ENCODE data around the gene CNR1.

The CNR1 gene

DNA sequence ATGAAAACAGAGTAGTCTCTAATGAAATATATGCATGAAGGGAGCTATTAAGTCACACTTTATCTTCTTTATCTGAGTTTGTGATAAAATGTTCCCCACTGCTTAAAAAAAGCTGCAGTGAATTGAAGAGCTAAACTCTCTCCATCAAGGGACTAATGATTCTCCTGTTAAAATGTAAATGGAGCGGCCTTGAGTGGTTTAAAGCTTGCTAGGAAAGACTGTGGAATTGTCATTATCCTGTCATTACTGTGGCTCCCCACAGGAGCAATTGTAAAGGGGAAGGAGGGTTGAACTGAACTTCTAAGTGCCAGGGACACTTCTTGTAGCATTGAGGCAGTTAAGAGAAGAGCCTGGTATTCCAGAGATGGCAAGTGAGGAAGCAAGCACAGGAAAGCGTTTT is 17.3 kb upstream of the CNR1 start:
- H3K4me3 ChIP-seq (replicated peaks; ENCODE audit: low read depth, low read length), result no peak overlapping the region
- DNase-seq (ENCODE audit: extremely low read depth, insufficient read length), result no peak
- H3K27me3 ChIP-seq (replicated peaks; ENCODE audit: control insufficient read depth, insufficient read depth, low read length), result no peaks in the 10 kb centered on the region
- TF ChIP-seq, protein P1, sequence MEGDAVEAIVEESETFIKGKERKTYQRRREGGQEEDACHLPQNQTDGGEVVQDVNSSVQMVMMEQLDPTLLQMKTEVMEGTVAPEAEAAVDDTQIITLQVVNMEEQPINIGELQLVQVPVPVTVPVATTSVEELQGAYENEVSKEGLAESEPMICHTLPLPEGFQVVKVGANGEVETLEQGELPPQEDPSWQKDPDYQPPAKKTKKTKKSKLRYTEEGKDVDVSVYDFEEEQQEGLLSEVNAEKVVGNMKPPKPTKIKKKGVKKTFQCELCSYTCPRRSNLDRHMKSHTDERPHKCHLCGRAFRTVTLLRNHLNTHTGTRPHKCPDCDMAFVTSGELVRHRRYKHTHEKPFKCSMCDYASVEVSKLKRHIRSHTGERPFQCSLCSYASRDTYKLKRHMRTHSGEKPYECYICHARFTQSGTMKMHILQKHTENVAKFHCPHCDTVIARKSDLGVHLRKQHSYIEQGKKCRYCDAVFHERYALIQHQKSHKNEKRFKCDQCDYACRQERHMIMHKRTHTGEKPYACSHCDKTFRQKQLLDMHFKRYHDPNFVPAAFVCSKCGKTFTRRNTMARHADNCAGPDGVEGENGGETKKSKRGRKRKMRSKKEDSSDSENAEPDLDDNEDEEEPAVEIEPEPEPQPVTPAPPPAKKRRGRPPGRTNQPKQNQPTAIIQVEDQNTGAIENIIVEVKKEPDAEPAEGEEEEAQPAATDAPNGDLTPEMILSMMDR (IDR thresholded peaks at IDR 0.05; ENCODE audit: insufficient read depth, low read length, poor library complexity, severe bottlenecking), result no peak
- H3K36me3 ChIP-seq (ENCODE audit: control insufficient read depth, insufficient read depth, low read length), result no peaks in the 10 kb centered on the region

DNA sequence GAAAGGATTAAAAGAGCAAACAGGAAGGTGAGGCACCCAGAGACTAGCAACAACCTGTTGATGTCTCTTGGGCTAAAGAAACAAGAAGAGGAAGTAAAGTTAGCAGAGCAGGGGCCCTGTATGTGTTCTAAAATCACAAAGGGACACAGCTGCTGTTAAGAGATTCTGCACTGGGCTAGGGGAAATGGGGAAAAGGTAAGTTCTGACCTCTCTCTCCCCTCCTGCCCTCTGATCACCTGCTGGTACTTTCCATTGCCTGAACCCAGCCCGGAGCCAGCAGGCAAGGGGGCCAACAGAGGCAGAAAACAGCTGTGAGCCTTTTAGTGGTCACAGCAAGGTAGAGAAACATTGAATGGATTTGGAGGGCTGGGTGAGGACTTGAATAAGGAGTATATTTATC is 13.5 kb upstream of the CNR1 start:
- Histone ChIP-seq H3K36me3 (ENCODE audit: control insufficient read depth, insufficient read depth, low read length) (no peaks in the 10 kb centered on the region), H3K27me3 (replicated peaks; ENCODE audit: control insufficient read depth, insufficient read depth, low read length) (no peaks in the 10 kb centered on the region), H3K4me3 (replicated peaks; ENCODE audit: low read depth, low read length) (peak overlapping the region; percentile 60)
- TF ChIP-seq, protein P1 (IDR thresholded peaks at IDR 0.05; ENCODE audit: insufficient read depth, low read length, poor library complexity, severe bottlenecking), result no peak
- peak; percentile 65 for DNase-seq (ENCODE audit: extremely low read depth, insufficient read length)

DNA sequence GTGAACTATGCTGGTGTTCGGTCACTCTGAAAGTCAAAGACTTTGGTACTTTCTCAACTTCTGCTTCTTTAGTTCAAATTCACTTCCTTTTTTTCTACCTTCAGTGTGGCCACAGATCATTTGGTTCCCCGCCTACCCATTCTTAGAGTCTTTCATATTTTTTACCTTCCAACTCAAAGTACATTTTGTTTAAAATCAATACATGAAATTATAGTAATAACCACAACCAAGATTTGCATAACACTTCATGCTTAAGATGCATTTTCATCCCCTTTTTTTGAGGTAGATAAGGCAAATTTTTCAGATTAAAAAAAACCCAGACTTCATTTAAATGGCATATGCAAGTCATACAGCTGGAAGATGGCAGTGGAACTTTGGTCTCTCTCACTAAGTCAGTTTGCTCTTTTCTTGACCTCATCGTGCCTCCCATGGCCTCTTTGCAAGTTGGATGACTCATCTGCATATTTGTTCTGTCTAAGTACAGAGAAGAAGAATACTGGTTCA is 11.9 kb upstream of the CNR1 start:
- no peaks in the 10 kb centered on the region for H3K27me3 ChIP-seq (replicated peaks; ENCODE audit: control insufficient read depth, insufficient read depth, low read length)
- TF ChIP-seq, protein P1 (IDR thresholded peaks at IDR 0.05; ENCODE audit: insufficient read depth, low read length, poor library complexity, severe bottlenecking), result no peak
- peak overlapping the region; percentile 60 for H3K4me3 ChIP-seq (replicated peaks; ENCODE audit: low read depth, low read length)
- DNase-seq (ENCODE audit: extremely low read depth, insufficient read length), result peak; percentile 76
- H3K36me3 ChIP-seq (ENCODE audit: control insufficient read depth, insufficient read depth, low read length), result no peaks in the 10 kb centered on the region

DNA sequence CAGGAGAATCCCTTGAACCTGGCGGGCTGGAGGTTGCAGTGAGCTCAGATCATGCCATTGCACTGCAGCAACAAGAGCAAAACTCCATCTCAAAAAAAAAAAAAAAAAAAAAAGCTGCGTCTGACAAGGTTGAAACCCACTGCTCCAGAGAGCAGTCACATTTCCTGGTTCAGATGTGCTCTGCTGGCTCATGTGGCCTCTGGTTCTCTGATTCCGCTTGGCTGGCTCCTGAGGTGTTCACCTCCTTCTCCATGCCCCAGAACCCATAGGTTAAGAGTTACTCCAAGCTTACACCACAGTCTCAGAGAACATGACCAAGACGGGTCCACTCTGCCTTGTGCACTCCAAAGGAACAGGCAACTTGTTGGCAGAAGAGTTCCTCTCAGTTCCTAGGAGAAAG is 8.8 kb upstream of the CNR1 start:
- Histone ChIP-seq H3K27me3 (replicated peaks; ENCODE audit: control insufficient read depth, insufficient read depth, low read length) (no peaks in the 10 kb centered on the region), H3K36me3 (ENCODE audit: control insufficient read depth, insufficient read depth, low read length) (no peaks in the 10 kb centered on the region), H3K4me3 (replicated peaks; ENCODE audit: low read depth, low read length) (no peak overlapping the region)
- no peak for DNase-seq (ENCODE audit: extremely low read depth, insufficient read length)
- TF ChIP-seq, protein P1 (IDR thresholded peaks at IDR 0.05; ENCODE audit: insufficient read depth, low read length, poor library complexity, severe bottlenecking), result no peak

- TF ChIP-seq, protein P1 (IDR thresholded peaks at IDR 0.05; ENCODE audit: insufficient read depth, low read length, poor library complexity, severe bottlenecking), result no peak
- no peak overlapping the region for H3K4me3 ChIP-seq (replicated peaks; ENCODE audit: low read depth, low read length)
- no peak for DNase-seq (ENCODE audit: extremely low read depth, insufficient read length)
Observed at GRCh38 chr6:88171312-88171711, 5.2 kb upstream of the CNR1 start.

DNA sequence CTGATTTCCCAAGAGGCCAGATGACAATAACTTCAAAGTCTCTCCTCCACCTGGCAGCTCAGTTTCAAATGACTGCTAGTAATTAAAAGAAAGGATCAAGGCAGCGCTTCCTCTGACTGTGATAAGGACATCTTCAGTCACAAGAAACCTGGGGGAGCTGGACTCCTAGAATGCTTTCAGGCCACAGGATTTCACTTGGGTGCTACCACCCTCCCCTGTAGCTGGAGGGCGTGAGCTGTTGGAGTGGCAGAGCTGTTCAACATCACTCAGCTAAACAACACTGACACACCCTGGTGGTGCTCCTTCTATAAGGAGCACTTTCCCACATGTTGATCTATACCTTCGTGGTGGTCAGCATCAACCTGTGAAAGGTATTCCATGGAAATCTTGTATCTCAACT is 2.2 kb upstream of the CNR1 start:
- TF ChIP-seq, protein P1 (IDR thresholded peaks at IDR 0.05; ENCODE audit: insufficient read depth, low read length, poor library complexity, severe bottlenecking), result peak; percentile 22
- H3K36me3 ChIP-seq (ENCODE audit: control insufficient read depth, insufficient read depth, low read length), result no peaks in the 10 kb centered on the region
- no peaks in the 10 kb centered on the region for H3K27me3 ChIP-seq (replicated peaks; ENCODE audit: control insufficient read depth, insufficient read depth, low read length)
- H3K4me3 ChIP-seq (replicated peaks; ENCODE audit: low read depth, low read length), result no peak overlapping the region
- DNase-seq (ENCODE audit: extremely low read depth, insufficient read length), result no peak

More at GRCh38 chr6:88171312-88171711, 5.2 kb upstream of the CNR1 start:
- H3K27me3 ChIP-seq (replicated peaks; ENCODE audit: control insufficient read depth, insufficient read depth, low read length), result no peaks in the 10 kb centered on the region
- H3K36me3 ChIP-seq (ENCODE audit: control insufficient read depth, insufficient read depth, low read length), result no peaks in the 10 kb centered on the region
